ENCODE data around the gene UQCR10.

- no peak for TF ChIP-seq CTCF (IDR thresholded peaks at IDR 0.05; ENCODE audit: insufficient read depth, low read length)
- no peak for TF ChIP-seq POLR2AphosphoS5 (IDR thresholded peaks at IDR 0.05; ENCODE audit: low read depth)
- TF ChIP-seq GABPA (IDR thresholded peaks at IDR 0.05; ENCODE audit: low read depth) = no peak
These were observed 10.8 kb upstream of the UQCR10 start for GRCh38 chr22:29756341-29756740.
